Stimulated activated CD4-positive, alpha-beta T cell treated with anti-CD3 and anti-CD28 coated beads, Interleukin-15, amount 100 ng/mL, for 1 hour (primary cell): ENCODE measurements around the gene ERC2.

Source experiments
- DNase-seq, 2 donors: peaks; one replicate each; pipeline ENCODE4 v3.0.0-alpha.2; 2020; ENCODE audit warnings: low read depth in 1 of 2, low spot score in 1 of 2

Gene ERC2

GRCh38 chr3:56005196-56005805, 463.0 kb downstream of the ERC2 start:
- no peak for DNase-seq

- no peak for DNase-seq
These were observed 465.1 kb downstream of the ERC2 start for GRCh38 chr3:56003129-56003528.

- no peak for DNase-seq
These were observed 466.3 kb downstream of the ERC2 start for GRCh38 chr3:56001991-56002390.

GRCh38 chr3:56001537-56001936, 466.7 kb downstream of the ERC2 start:
- no peak for DNase-seq

GRCh38 chr3:55989366-55989765, 478.9 kb downstream of the ERC2 start:
- no peak for DNase-seq

GRCh38 chr3:55988905-55989304, 479.4 kb downstream of the ERC2 start:
- no peak for DNase-seq

- DNase-seq, result no peak
These were observed 483.6 kb downstream of the ERC2 start for GRCh38 chr3:55984626-55985025.

GRCh38 chr3:55978953-55979352, 489.3 kb downstream of the ERC2 start:
- no peak for DNase-seq

GRCh38 chr3:55974421-55975165, 493.7 kb downstream of the ERC2 start:
- no peak for DNase-seq

- DNase-seq, result no peak
These were observed 498.6 kb downstream of the ERC2 start for GRCh38 chr3:55969634-55970033.

- no peak for DNase-seq
These were observed 499.9 kb downstream of the ERC2 start for GRCh38 chr3:55968331-55968730.

GRCh38 chr3:55966566-55966965, 501.7 kb downstream of the ERC2 start:
- no peak for DNase-seq

GRCh38 chr3:55965776-55966175, 502.5 kb downstream of the ERC2 start:
- no peak for DNase-seq

GRCh38 chr3:55964491-55964985, 503.7 kb downstream of the ERC2 start:
- DNase-seq, result no peak

- DNase-seq, result no peak
These were observed 504.7 kb downstream of the ERC2 start for GRCh38 chr3:55963601-55964000.

GRCh38 chr3:55959471-55960080, 508.7 kb downstream of the ERC2 start:
- DNase-seq, result no peak

GRCh38 chr3:55958605-55959004, 509.7 kb downstream of the ERC2 start:
- no peak for DNase-seq

- DNase-seq, result no peak
These were observed 512.3 kb downstream of the ERC2 start for GRCh38 chr3:55955891-55956477.

- DNase-seq, result no peak
These were observed 516.9 kb downstream of the ERC2 start for GRCh38 chr3:55951388-55951787.

- no peak for DNase-seq
These were observed 520.9 kb downstream of the ERC2 start for GRCh38 chr3:55947406-55947805.

- DNase-seq, result no peak
These were observed 521.6 kb downstream of the ERC2 start for GRCh38 chr3:55946574-55947160.

- DNase-seq, result no peak
These were observed 525.4 kb downstream of the ERC2 start for GRCh38 chr3:55942868-55943267.
